HEK293 (cell line): ENCODE measurements around the gene UBE2M.

ENCODE experiments used
- EGR2 ChIP-seq: fragments of 450-650 bp; formaldehyde crosslinking; IDR thresholded peaks from 2 replicates; pipeline ENCODE4 v1.5.1; 2016; ENCODE audit warnings: low read depth, missing biosample characterization, missing genetic modification characterization
- GLI4 ChIP-seq: fragments of 450-650 bp; formaldehyde crosslinking; IDR thresholded peaks from 2 replicates; pipeline ENCODE4 v1.5.1; 2016; ENCODE audit warnings: missing biosample characterization, missing genetic modification characterization
- HOXD13 ChIP-seq: sonication (generic); formaldehyde crosslinking; IDR thresholded peaks from 2 replicates; pipeline ENCODE4 v1.8.0; 2022; ENCODE audit warnings: missing genetic modification reagents, borderline replicate concordance
- PRDM10 ChIP-seq: fragments of 450-650 bp; formaldehyde crosslinking; IDR thresholded peaks from 2 replicates; pipeline ENCODE4 v1.5.1; 2016; ENCODE audit warnings: missing biosample characterization, missing genetic modification characterization
- RBAK ChIP-seq: fragments of 450-650 bp; formaldehyde crosslinking; IDR thresholded peaks from 2 replicates; pipeline ENCODE4 v1.5.1; 2016; ENCODE audit warnings: missing biosample characterization, missing genetic modification characterization
- REPIN1 ChIP-seq: fragments of 450-650 bp; formaldehyde crosslinking; IDR thresholded peaks from 2 replicates; pipeline ENCODE4 v1.5.1; 2017; ENCODE audit warnings: missing biosample characterization, missing genetic modification characterization, low read depth
- SALL2 ChIP-seq: fragments of 450-650 bp; formaldehyde crosslinking; IDR thresholded peaks from 2 replicates; pipeline ENCODE4 v1.5.0; 2017; ENCODE audit warnings: missing biosample characterization, mild to moderate bottlenecking, missing genetic modification characterization, borderline replicate concordance
- ZBTB20 ChIP-seq: fragments of 450-650 bp; formaldehyde crosslinking; IDR thresholded peaks from 2 replicates; pipeline ENCODE4 v1.5.1; 2016; ENCODE audit warnings: missing biosample characterization, missing genetic modification characterization
- ZBTB7A ChIP-seq: fragments of 450-650 bp; formaldehyde crosslinking; IDR thresholded peaks from 2 replicates; pipeline ENCODE4 v1.5.1; 2016; ENCODE audit warnings: low read depth, missing biosample characterization, missing genetic modification characterization
- ZNF114 ChIP-seq: fragments of 450-650 bp; formaldehyde crosslinking; IDR thresholded peaks from 2 replicates; pipeline ENCODE4 v1.5.0; 2017; ENCODE audit warnings: missing biosample characterization, missing genetic modification characterization
- ZNF132 ChIP-seq: fragments of 450-650 bp; formaldehyde crosslinking; IDR thresholded peaks from 2 replicates; pipeline ENCODE4 v1.5.1; 2017; ENCODE audit warnings: missing biosample characterization, missing genetic modification characterization, borderline replicate concordance
- ZNF133 ChIP-seq: fragments of 450-650 bp; formaldehyde crosslinking; IDR thresholded peaks from 2 replicates; pipeline ENCODE4 v1.5.1; 2016; ENCODE audit warnings: missing biosample characterization, missing genetic modification characterization
- ZNF157 ChIP-seq: fragments of 450-650 bp; formaldehyde crosslinking; IDR thresholded peaks from 2 replicates; pipeline ENCODE4 v1.5.1; 2016; ENCODE audit warnings: missing biosample characterization, missing genetic modification characterization
- ZNF169 ChIP-seq: fragments of 450-650 bp; formaldehyde crosslinking; IDR thresholded peaks from 2 replicates; pipeline ENCODE4 v1.5.1; 2016; ENCODE audit warnings: missing biosample characterization, missing genetic modification characterization
- ZNF280C ChIP-seq: fragments of 450-650 bp; formaldehyde crosslinking; IDR thresholded peaks from 2 replicates; pipeline ENCODE4 v1.5.1; 2016; ENCODE audit warnings: missing biosample characterization, missing genetic modification characterization
- ZNF311 ChIP-seq: fragments of 450-650 bp; formaldehyde crosslinking; IDR thresholded peaks from 2 replicates; pipeline ENCODE4 v1.5.1; 2017; ENCODE audit warnings: missing biosample characterization, missing genetic modification characterization, borderline replicate concordance
- ZNF335 ChIP-seq: fragments of 450-650 bp; formaldehyde crosslinking; conservative IDR thresholded peaks from 2 replicates; pipeline ENCODE4 v1.5.1; 2016; ENCODE audit warnings: missing biosample characterization, missing genetic modification characterization
- ZNF37A ChIP-seq: fragments of 450-650 bp; IDR thresholded peaks from 2 replicates; pipeline ENCODE4 v1.5.1; 2018; ENCODE audit warnings: missing biosample characterization, missing genetic modification characterization
- ZNF433 ChIP-seq: fragments of 450-650 bp; formaldehyde crosslinking; IDR thresholded peaks from 2 replicates; pipeline ENCODE4 v1.5.1; 2016; ENCODE audit warnings: missing biosample characterization, missing genetic modification characterization, low read depth
- ZNF514 ChIP-seq: fragments of 450-650 bp; formaldehyde crosslinking; IDR thresholded peaks from 2 replicates; pipeline ENCODE4 v1.5.1; 2016; ENCODE audit warnings: missing biosample characterization, missing genetic modification characterization
- ZNF560 ChIP-seq: fragments of 450-650 bp; formaldehyde crosslinking; IDR thresholded peaks from 2 replicates; pipeline ENCODE4 v1.5.1; 2017; ENCODE audit warnings: missing biosample characterization, missing genetic modification characterization, borderline replicate concordance
- ZNF571 ChIP-seq: fragments of 450-650 bp; formaldehyde crosslinking; IDR thresholded peaks from 2 replicates; pipeline ENCODE4 v1.5.0; 2017; ENCODE audit warnings: missing biosample characterization, missing genetic modification characterization
- ZNF585B ChIP-seq: fragments of 450-650 bp; formaldehyde crosslinking; IDR thresholded peaks from 2 replicates; pipeline ENCODE4 v1.5.1; 2016; ENCODE audit warnings: missing biosample characterization, missing genetic modification characterization
- ZNF621 ChIP-seq: fragments of 450-650 bp; formaldehyde crosslinking; IDR thresholded peaks from 2 replicates; pipeline ENCODE4 v1.5.1; 2017; ENCODE audit warnings: missing biosample characterization, missing genetic modification characterization
- ZNF776 ChIP-seq: fragments of 450-650 bp; formaldehyde crosslinking; IDR thresholded peaks from 2 replicates; pipeline ENCODE4 v1.5.0; 2017; ENCODE audit warnings: missing biosample characterization, missing genetic modification characterization, borderline replicate concordance
- TF ChIP-seq, protein P1 (sequence below): sonication (generic); formaldehyde crosslinking; IDR thresholded peaks from 2 replicates; pipeline ENCODE4 v1.8.1; 2022; ENCODE audit warnings: mild to moderate bottlenecking, moderate library complexity, missing genetic modification reagents
- TF ChIP-seq, protein P2 (sequence below): fragments of 450-650 bp; formaldehyde crosslinking; IDR thresholded peaks from 2 replicates; pipeline ENCODE4 v1.5.1; 2016; ENCODE audit warnings: missing biosample characterization, missing genetic modification characterization

UBE2M gene

GRCh38 chr19:58543826-58544590, 14.4 kb downstream of the UBE2M start, which contains the start of gene TRIM28 (continued):
- TF ChIP-seq SALL2 (tag by site-specific recombination) (no peak), ZNF433 (tag by site-specific recombination) (no peak), ZBTB20 (tag by site-specific recombination) (no peak), EGR2 (tag by site-specific recombination) (no peak), HOXD13 (CRISPR knock-in tag) (no peak), ZNF514 (tag by site-specific recombination) (no peak), GLI4 (tag by site-specific recombination) (no peak), PRDM10 (tag by site-specific recombination) (peak; percentile 77), ZNF335 (tag by site-specific recombination) (peak; percentile 73; the same call in 1 of the 2 replicates), ZBTB7A (tag by site-specific recombination) (no peak), ZNF132 (tag by site-specific recombination) (no peak), REPIN1 (tag by site-specific recombination) (no peak; the same call in 1 of the 2 replicates), ZNF169 (tag by site-specific recombination) (no peak), ZNF776 (tag by site-specific recombination) (no peak), ZNF157 (tag by site-specific recombination) (no peak), ZNF280C (tag by site-specific recombination) (no peak), ZNF311 (tag by site-specific recombination) (no peak), ZNF585B (tag by site-specific recombination) (no peak), ZNF114 (no peak), ZNF37A (tag by site-specific recombination) (no peak), RBAK (no peak), ZNF560 (no peak), ZNF133 (no peak), ZNF571 (tag by site-specific recombination) (no peak), ZNF621 (no peak)
- TF ChIP-seq, protein P1, sequence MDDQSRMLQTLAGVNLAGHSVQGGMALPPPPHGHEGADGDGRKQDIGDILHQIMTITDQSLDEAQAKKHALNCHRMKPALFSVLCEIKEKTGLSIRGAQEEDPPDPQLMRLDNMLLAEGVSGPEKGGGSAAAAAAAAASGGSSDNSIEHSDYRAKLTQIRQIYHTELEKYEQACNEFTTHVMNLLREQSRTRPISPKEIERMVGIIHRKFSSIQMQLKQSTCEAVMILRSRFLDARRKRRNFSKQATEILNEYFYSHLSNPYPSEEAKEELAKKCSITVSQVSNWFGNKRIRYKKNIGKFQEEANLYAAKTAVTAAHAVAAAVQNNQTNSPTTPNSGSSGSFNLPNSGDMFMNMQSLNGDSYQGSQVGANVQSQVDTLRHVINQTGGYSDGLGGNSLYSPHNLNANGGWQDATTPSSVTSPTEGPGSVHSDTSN (CRISPR knock-in tag), result peak; percentile 96
- TF ChIP-seq, protein P2, sequence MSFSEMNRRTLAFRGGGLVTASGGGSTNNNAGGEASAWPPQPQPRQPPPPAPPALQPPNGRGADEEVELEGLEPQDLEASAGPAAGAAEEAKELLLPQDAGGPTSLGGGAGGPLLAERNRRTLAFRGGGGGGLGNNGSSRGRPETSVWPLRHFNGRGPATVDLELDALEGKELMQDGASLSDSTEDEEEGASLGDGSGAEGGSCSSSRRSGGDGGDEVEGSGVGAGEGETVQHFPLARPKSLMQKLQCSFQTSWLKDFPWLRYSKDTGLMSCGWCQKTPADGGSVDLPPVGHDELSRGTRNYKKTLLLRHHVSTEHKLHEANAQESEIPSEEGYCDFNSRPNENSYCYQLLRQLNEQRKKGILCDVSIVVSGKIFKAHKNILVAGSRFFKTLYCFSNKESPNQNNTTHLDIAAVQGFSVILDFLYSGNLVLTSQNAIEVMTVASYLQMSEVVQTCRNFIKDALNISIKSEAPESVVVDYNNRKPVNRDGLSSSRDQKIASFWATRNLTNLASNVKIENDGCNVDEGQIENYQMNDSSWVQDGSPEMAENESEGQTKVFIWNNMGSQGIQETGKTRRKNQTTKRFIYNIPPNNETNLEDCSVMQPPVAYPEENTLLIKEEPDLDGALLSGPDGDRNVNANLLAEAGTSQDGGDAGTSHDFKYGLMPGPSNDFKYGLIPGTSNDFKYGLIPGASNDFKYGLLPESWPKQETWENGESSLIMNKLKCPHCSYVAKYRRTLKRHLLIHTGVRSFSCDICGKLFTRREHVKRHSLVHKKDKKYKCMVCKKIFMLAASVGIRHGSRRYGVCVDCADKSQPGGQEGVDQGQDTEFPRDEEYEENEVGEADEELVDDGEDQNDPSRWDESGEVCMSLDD (tag by site-specific recombination), result peak; percentile 69; the same call in 1 of the 2 replicates
